GM21390 (cell line): ENCODE data around the gene AXIN2.
"Not testable (repeated sequence)": the region's sequence is repeated elsewhere in the genome, so short reads cannot be mapped to it uniquely, and the experiment has no call there.

Experiments used
- ATAC-seq: cut with Tn5 transposase; IDR thresholded peaks from one replicate; pipeline ENCODE4 v1.9.1; 2021; ENCODE audit not compliant: unreplicated experiment

Gene AXIN2

GRCh38 chr17:65523853-65524664, 37.4 kb downstream of the AXIN2 start:
- no peak for ATAC-seq

DNA sequence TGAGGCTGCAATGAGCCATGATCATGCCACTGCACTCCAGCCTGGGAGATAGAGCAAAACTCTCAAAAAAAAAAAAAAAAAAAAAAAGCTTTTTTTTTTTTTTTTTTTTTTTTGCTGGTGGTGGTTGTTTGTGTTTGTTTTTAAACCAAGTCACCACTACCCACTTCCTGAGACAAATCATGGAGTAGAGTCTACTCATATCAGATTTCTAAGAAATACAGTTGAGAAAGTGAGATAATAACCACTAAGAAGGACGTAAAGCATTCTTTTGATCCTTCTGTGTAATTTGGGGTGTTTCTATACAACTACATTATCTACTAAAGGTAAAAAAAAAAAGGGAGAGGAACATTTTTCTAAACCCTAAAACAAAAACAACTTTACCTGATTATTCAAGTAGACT, 38.0 kb downstream of the AXIN2 start:
- no peak for ATAC-seq

- no peak for ATAC-seq
These were observed 38.6 kb downstream of the AXIN2 start for GRCh38 chr17:65522751-65523404.

DNA sequence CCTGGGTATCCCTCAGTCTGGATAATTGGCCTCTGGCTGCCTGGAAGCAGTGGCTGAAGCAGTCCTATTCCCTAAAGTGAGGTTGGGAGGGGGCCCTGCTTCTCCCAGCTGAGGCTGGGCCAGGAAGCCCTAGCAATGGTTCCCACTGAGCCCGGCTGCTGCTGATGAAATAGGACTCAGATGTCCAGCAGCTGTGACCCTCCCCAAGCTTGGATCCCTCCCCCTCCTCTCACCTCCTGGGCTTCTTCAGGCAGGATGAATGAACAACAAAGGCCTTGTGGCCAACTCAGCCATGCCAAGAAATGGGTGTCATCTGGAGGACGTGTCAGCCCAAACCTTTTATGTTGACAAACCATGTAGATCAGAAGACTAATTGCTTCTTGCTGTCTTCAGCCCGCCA, 42.0 kb downstream of the AXIN2 start:
- no peak for ATAC-seq

DNA sequence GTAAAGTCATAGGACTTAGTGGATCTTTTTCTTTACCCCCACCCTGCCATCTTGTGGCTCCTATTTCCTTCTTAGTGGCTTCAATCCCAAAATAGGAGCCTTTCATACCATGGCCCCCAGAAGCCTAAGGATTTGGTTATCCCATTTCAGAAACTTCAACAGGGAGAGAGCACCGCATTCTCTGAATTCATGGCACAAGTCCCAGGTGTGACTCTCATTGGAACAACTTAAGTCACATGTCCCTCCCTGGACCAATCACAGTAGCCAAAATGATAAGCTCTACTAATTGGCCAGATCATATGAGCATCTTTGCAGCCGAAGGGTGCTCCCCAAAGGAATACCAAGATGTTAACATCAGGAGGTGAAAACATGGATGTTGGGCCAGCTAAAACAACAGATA, 43.2 kb downstream of the AXIN2 start:
- no peak for ATAC-seq

DNA sequence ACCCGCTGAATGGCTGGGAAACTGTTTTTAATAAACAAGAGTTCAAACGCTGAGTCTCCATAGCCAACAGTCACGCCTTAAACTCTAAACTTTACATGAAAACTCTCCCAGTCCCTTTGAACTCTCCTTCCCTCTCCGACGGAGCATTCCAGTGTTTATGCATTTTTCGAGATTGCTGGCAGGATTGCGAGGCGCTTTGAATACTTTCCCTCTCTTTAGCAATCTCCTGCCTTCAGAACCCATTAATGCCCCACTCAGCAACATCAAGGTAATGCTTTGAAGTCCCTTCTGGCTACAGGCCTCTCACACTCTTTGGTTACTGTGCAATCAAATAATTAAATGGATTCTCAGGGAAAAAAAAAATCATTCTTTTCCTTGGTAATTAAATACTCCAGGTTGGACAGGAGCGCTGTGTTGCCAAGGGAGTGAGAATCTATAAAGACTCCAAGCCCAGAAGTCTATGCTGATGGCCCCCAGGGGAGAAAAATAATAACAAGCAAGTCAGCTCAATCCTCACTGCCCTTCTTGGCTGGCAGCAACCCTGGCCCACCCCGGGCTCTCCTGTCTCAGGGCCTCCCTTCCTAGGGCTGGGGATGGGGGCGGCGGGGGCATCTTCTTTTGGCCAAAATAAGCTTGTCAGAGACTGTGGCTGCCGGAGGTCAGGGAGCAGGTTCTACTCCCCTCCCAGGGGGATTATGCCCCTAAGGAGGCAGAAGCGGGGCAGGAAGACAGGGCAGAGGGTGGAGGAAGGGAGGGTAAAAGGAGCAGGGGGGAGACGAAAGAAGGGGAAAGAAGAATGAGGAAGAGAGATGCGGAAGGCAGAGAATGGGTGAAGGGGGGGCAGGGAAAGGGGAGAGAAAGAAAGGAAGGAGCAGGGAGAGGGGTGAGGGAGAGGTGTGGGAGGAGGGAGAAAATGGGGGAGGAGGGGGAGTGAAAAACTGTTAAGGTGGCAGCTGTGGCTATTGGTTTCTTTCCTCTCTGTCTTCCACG, 45.2 kb downstream of the AXIN2 start:
- no peak for ATAC-seq

DNA sequence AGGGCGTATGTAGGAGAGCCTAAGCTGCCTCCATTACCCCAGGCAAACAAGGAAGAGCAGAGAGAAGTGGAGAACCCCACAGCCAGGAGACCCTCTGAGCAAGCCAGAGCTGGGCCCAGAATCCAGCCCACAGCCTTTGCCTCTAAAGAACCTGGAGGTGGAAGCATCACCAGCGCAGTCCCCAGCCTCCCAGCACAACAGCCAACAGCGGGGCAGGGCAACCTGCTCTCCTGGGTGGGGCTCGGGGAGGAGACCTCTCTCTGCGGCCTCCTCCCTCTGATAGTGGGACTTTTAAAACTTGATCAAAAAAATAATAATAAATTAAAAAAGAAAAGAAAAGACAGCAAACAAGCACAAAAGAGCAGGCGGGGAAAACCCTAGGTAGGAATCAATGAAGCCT, 45.9 kb downstream of the AXIN2 start:
- no peak for ATAC-seq

DNA sequence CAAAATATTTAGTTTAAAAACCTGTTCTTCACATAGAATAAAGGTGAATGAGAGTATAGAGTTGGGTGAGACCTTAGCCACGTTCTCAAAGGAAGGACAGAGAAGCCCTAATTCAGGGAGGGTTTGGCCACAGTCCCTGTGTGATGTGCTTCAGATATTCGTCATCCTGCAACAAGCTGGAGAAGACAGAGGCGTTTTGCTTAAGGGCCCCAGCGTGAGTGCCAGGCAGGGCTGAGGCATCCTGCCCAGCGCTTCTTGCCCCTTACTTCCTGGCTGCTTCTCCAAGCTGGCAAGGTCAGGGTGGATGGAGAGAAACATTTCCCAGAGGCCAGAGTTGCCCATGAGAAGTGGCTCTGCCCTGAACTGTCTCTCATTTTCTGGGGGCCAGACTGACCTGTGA, 46.9 kb downstream of the AXIN2 start:
- no peak for ATAC-seq

- ATAC-seq, result no peak
These were observed 47.4 kb downstream of the AXIN2 start for GRCh38 chr17:65514082-65514481.

DNA sequence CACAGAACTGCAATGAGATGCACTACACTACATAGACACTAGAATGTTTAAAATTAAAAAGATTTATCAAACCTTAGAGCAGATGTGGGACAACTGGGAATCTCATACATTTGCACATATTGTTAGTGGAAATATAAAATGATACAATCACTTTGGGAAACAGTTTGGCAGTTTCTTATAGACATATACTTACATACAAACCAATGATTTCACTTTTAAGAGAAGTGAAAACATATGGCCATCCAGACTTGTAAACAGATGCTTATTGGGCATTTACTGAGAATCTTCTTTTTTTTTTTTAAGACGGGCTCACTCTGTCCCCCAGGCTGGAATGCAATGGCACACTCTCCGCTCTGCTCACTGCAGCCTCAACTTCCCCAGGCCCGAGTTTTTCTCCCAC, 50.1 kb downstream of the AXIN2 start:
- no peak for ATAC-seq

DNA sequence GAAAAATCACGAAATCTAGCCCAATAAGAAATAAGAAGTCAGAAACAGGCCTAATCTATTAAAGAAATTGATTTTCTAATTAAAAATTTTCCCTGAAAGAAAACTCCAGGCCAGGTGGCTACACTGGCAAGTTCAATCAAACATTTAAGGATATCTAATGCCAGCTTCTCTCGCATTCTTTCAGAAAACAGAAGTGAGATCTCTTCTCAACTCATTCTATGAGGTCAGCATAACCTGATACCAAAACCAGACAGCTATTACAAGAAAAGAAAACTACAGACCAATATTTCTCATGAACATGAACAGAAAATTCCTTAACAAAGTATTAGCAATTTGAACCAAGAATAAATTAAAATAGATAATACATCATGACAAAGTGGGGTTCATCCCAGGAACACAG, 52.4 kb downstream of the AXIN2 start:
- ATAC-seq, result no peak

GRCh38 chr17:65504673-65505072, 56.8 kb downstream of the AXIN2 start:
- ATAC-seq, result not testable (repeated sequence)

- no peak for ATAC-seq
These were observed 57.3 kb downstream of the AXIN2 start for GRCh38 chr17:65504141-65504540.

GRCh38 chr17:65503557-65503956, 57.9 kb downstream of the AXIN2 start:
- no peak for ATAC-seq

DNA sequence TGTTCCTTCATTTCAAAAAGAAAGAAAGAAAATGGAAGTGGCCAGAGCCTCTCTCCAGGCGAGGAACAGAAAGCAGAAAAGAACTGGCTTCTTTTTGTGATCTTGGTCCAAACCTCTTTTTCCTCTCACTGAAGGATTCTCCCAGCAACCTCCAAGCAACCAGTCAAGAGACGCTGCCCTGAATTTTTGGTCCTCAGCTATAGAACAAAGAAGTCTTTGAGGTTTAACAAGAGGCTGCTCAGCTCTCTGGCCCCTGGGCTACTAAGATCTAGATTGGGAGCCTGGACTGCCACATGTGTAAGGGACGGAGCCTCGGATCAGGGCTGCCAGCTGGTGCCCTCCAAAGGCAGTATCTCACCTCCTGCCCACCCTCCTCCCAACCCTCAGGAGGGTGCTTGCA, 62.6 kb downstream of the AXIN2 start:
- no peak for ATAC-seq

DNA sequence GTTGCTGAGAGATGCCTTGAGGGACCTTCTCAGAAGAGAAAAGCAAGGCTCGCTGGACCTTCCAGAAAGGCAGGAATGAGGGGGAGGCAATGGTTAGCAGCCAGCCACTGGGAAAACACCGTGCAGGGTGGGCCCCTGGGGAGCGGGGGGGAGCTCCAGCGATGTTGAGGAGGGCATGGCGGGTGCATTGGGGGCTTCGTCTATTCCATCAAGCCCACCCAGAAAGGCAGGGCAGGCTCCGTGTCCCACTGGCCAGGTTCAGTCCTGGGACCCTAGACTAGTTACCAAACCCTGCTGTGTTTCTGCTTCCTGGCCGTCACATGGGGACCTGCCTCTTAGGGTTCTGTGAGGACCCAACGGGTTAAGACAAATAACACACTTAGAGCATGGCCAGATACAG, 64.6 kb downstream of the AXIN2 start:
- no peak for ATAC-seq

DNA sequence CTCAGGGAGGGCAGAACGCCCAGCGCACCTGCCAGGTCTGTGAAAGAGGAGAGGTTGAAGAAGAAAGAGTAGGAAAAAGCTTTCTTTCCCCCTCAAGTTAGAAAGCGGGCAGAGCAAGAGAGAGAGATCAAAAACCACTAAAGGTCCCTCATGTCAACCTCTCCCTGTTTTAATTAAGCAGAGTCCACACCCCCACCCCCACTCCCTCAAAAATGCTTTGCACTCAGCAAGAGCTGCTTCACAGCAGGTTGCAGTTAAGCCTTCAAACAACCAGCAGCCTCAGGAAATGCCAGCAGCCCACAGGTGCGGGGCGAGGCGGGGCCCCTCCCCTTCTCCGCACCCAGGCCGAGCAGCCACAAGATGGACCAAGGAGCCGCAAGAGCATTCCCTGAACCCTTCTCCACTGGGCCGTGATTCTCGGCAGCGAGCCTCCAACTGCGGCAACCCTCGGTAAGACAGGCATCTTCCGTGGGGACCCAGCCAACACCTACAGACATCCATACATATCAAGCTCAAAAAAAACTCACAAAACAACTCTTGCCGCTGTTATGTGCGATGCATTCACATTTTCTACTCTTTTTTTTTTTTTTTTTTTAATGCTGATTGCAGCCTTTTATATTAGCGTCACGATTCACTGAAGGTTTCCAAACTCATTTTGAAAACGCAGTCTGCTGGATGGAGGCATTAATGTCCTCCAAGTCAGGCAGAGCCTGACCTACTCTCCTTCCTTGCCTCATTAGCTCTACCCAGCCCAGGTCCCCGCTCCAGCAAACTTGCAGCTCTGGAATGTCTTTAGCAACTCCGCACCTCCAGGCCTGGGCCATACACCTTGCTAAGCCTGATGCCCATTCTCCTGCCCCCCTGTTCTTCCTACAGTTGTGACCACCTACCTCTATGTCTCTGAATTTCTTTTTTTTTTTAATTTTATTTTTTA, 66.1 kb downstream of the AXIN2 start:
- no peak for ATAC-seq

DNA sequence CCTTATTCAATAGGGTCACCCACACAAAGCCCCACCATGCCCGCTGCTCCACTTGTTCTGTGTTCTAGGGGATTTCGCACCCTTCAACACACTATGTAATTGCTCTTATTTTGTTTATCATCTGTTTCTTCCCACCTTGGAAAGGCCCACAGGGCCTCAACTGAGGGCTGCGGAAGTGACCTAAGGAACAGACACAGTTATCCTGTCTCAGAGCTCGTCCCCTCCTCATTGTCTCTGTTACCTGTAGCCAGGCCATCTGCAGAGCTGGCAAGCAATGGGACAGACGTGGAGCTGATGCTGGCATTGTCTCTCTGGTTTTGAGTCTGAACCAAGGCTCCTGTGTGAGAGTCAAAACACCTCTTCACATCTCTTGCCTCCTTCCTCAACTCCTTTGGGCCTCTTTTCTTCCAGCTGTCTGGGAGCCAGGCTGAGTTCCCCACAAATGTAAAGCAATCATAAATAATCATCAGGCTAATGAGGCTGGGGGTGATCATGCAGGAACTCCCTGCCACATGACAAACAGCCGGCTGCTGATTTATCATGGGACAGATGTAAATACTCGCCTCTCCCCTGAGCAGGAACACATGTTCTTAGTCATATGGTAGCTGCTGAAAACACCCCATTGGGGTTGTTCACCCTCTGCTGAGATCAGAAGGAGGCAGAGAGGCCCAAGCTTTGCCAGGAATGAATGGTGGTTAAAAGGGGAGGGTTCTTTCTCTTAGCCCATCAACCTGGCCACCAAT, 71.9 kb downstream of the AXIN2 start:
- no peak for ATAC-seq

GRCh38 chr17:65488665-65489064, 72.8 kb downstream of the AXIN2 start:
- no peak for ATAC-seq

DNA sequence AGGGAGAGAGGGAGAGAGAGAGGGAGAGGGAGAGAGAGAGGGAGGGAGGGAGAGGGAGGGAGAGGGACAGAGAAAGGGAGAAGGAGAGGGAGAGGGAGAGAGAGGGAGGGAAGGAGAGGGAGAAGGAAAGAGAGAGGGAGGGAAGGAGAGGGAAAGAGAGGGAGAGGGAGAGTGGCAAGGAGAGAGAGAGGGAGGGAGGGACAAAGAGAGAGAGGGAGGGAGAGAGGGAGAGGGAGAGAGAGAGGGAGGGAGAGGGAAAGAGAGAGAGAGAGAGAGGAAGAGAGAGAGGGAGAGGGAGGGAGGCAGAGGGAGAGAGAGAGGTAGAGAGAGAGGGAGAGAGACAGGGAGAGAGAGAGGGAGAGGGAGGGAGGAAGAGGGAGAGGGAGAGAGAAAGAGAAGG, 73.5 kb downstream of the AXIN2 start:
- no peak for ATAC-seq
